Mucosa of stomach (tissue), 1 donor: ENCODE data around the gene ZNF892.
"Not testable (repeated sequence)": the region's sequence is repeated elsewhere in the genome, so short reads cannot be mapped to it uniquely, and the experiment has no call there.

ENCODE experiments used
- H3K27me3 ChIP-seq: one replicate; pipeline ENCODE4 v1.7.0; 2013; ENCODE audit warnings: mild to moderate bottlenecking, low read length; ENCODE audit not compliant: control insufficient read depth, insufficient read depth
- H3K36me3 ChIP-seq: one replicate; pipeline ENCODE4 v1.7.0; 2013; ENCODE audit warnings: low read length; ENCODE audit not compliant: control insufficient read depth, insufficient read depth
- H3K4me1 ChIP-seq: one replicate; pipeline ENCODE4 v1.7.0; 2013; ENCODE audit warnings: mild to moderate bottlenecking, low read length; ENCODE audit not compliant: control insufficient read depth, insufficient read depth
- H3K4me3 ChIP-seq: one replicate; pipeline ENCODE4 v1.7.0; 2013; ENCODE audit warnings: low read length
- H3K9ac ChIP-seq: one replicate; pipeline ENCODE4 v1.7.0; 2013; ENCODE audit warnings: mild to moderate bottlenecking, low read length, moderate library complexity
- H3K9me3 ChIP-seq: one replicate; pipeline ENCODE4 v1.7.0; 2013; ENCODE audit warnings: mild to moderate bottlenecking, low read length, moderate library complexity; ENCODE audit not compliant: control insufficient read depth
- donor health status: Pancreatic carcinoma.

ZNF892 gene

GRCh38 chr2:95185197-95185596 is 22.1 kb upstream of the ZNF892 start:
- Histone ChIP-seq H3K9ac (no peak overlapping the region), H3K27me3 (no peaks in the 10 kb centered on the region), H3K4me1 (no peaks in the 10 kb centered on the region), H3K9me3 (no peaks in the 10 kb centered on the region), H3K4me3 (no peak overlapping the region), H3K36me3 (peaks cover 12% of the 10 kb centered on the region)

GRCh38 chr2:95185973-95186372 is 21.3 kb upstream of the ZNF892 start:
- no peak overlapping the region for H3K9ac ChIP-seq
- H3K4me1 ChIP-seq, result no peaks in the 10 kb centered on the region
- H3K27me3 ChIP-seq, result no peaks in the 10 kb centered on the region
- H3K36me3 ChIP-seq, result peaks cover 8% of the 10 kb centered on the region
- no peaks in the 10 kb centered on the region for H3K9me3 ChIP-seq
- no peak overlapping the region for H3K4me3 ChIP-seq

GRCh38 chr2:95192956-95193355 is 14.4 kb upstream of the ZNF892 start:
- not testable (repeated sequence) for H3K9me3 ChIP-seq, H3K4me3 ChIP-seq

GRCh38 chr2:95203911-95204310 is 3.4 kb upstream of the ZNF892 start:
- no peak overlapping the region for H3K9ac ChIP-seq
- no peaks in the 10 kb centered on the region for H3K36me3 ChIP-seq
- H3K4me3 ChIP-seq, result no peak overlapping the region
- H3K27me3 ChIP-seq, result no peaks in the 10 kb centered on the region
- H3K9me3 ChIP-seq, result no peaks in the 10 kb centered on the region
- peaks cover 4% of the 10 kb centered on the region for H3K4me1 ChIP-seq

More at GRCh38 chr2:95192956-95193355, 14.4 kb upstream of the ZNF892 start:
- H3K9ac ChIP-seq, H3K36me3 ChIP-seq, H3K4me1 ChIP-seq, H3K27me3 ChIP-seq: not testable (repeated sequence)

DNA sequence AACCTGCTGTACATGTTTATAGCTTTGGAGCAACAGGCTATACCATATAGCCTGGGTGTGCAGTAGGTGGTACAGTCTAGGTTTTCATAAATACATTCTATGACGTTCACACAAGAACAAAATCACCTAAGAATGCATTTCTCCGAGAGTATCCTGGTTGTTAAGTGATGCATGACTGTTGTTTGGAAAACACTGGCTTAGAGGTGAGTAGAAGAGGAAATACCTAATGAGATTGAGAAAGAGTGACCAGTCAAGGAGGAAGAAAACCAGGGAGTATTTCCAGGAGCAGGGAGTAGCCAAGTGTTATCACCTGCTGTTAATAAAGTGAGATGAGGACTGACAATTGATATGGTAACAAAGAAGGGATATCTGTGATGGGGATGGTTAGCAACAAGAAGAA is 2.9 kb upstream of the ZNF892 start:
- no peaks in the 10 kb centered on the region for H3K9me3 ChIP-seq
- H3K4me1 ChIP-seq, result peaks cover 4% of the 10 kb centered on the region
- H3K36me3 ChIP-seq, result no peaks in the 10 kb centered on the region
- H3K9ac ChIP-seq, result no peak overlapping the region
- no peaks in the 10 kb centered on the region for H3K27me3 ChIP-seq
- no peak overlapping the region for H3K4me3 ChIP-seq

GRCh38 chr2:95206096-95206495 is 1.2 kb upstream of the ZNF892 start:
- Histone ChIP-seq H3K9ac (no peak overlapping the region), H3K36me3 (no peaks in the 10 kb centered on the region), H3K4me3 (no peak overlapping the region)

DNA sequence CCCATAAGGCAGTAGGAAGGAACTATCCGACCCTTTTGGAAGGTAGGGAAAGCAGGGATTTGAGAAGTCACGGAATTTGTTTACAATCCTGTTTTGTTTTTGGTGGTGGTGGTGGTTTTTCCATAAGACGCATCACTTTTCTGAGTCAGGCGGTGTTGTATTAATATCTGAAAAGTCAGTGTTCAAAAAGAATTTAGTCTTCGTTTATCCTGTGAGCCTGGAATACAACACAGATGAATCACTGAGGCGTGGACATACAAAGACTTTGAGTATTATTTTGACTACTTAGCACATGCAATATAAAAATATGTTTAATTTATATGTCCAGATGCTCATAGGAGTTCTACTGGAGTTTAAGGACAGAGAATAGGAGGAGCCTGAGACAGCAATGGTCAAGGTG is 785 bp downstream of the ZNF892 start:
- Histone ChIP-seq H3K4me3 (peak overlapping the region; percentile 38), H3K27me3 (no peaks in the 10 kb centered on the region), H3K36me3 (no peaks in the 10 kb centered on the region), H3K4me1 (peaks cover 4% of the 10 kb centered on the region), H3K9me3 (no peaks in the 10 kb centered on the region), H3K9ac (peak overlapping the region; percentile 61)

More at GRCh38 chr2:95206096-95206495, 1.2 kb upstream of the ZNF892 start:
- H3K4me1 ChIP-seq, result peaks cover 4% of the 10 kb centered on the region
- H3K27me3 ChIP-seq, result no peaks in the 10 kb centered on the region
- no peaks in the 10 kb centered on the region for H3K9me3 ChIP-seq

GRCh38 chr2:95215018-95215612 is 7.8 kb downstream of the ZNF892 start:
- Histone ChIP-seq H3K27me3 (no peaks in the 10 kb centered on the region), H3K36me3 (no peaks in the 10 kb centered on the region), H3K4me3 (no peak overlapping the region), H3K9me3 (peaks cover 33% of the 10 kb centered on the region), H3K9ac (no peak overlapping the region), H3K4me1 (no peaks in the 10 kb centered on the region)

GRCh38 chr2:95220449-95220848 is 13.1 kb downstream of the ZNF892 start:
- Histone ChIP-seq H3K4me3 (no peak overlapping the region), H3K9me3 (peaks cover 20% of the 10 kb centered on the region), H3K4me1 (no peaks in the 10 kb centered on the region), H3K36me3 (no peaks in the 10 kb centered on the region), H3K9ac (no peak overlapping the region), H3K27me3 (no peaks in the 10 kb centered on the region)

GRCh38 chr2:95225658-95226057 is 18.3 kb downstream of the ZNF892 start:
- Histone ChIP-seq H3K36me3 (no peaks in the 10 kb centered on the region), H3K4me3 (no peak overlapping the region), H3K9me3 (no peaks in the 10 kb centered on the region), H3K9ac (no peak overlapping the region), H3K4me1 (no peaks in the 10 kb centered on the region), H3K27me3 (no peaks in the 10 kb centered on the region)

DNA sequence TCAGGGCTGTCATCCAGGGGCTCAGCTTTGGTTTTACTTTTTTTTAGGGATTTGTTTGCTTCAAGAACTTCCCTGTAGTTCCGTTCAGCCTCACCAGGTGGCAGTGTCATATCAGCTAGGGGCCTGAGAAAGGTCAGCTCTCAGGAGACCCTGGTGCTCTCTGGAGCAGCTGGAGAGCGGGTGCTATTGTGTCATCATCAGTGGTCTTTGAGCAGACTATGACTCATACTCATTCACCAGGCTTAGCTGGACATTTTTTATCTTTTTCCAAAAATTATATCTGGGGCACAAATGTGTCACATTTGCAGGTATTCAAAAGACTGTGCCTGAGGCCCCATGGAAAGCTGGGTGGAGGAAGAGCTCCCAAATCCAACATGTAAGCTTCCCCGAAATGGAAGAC is 24.4 kb downstream of the ZNF892 start:
- no peak overlapping the region for H3K9ac ChIP-seq
- no peaks in the 10 kb centered on the region for H3K4me1 ChIP-seq
- H3K9me3 ChIP-seq, result no peaks in the 10 kb centered on the region
- no peaks in the 10 kb centered on the region for H3K27me3 ChIP-seq
- H3K36me3 ChIP-seq, result no peaks in the 10 kb centered on the region
- no peak overlapping the region for H3K4me3 ChIP-seq

DNA sequence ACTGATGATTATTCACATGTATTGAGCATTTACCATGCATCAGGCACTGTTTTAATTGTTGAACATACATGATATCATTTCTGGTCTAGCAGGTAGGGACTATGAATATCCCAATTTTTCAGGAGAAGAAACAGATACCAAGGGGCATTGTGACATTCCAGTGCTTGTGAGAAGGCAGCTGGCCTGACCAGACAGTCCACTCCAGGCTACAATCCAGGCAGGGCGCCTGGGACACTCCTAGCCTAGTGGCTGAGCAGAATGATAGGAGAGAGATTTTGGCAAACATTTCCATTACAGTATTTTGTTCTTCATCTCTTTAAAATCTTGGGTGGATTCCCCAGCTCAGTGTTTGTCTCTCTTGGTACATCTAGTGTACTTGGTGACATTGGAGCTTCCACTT is 24.9 kb downstream of the ZNF892 start:
- Histone ChIP-seq H3K4me1 (no peaks in the 10 kb centered on the region), H3K9ac (no peak overlapping the region), H3K36me3 (no peaks in the 10 kb centered on the region), H3K4me3 (no peak overlapping the region), H3K9me3 (no peaks in the 10 kb centered on the region), H3K27me3 (no peaks in the 10 kb centered on the region)

DNA sequence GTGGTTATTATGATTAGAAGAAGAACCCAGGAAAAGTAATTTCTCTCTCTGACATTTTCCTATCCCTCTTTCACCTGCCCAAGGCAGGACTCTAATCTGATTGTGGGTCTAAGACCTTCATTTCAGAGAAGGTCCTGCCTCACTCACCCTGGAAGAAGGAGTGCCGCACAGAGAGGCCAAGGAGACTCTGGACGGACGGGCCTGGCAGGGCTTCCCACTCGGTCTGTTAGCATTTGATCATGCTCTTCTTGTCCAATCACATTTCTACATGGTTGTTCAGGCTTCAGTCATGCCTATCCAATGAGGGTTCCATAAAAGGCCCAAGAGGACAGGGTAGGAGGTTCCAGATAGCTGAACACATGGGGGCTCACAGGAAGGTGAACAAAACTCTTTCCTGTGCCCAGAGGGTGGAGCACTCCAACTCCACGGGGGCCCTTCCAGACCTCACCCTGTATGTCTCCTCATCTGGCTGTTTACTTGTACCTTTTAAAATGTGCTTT is 27.0 kb downstream of the ZNF892 start:
- Histone ChIP-seq H3K4me3 (no peak overlapping the region), H3K9ac (no peak overlapping the region), H3K9me3 (no peaks in the 10 kb centered on the region), H3K27me3 (no peaks in the 10 kb centered on the region), H3K36me3 (no peaks in the 10 kb centered on the region), H3K4me1 (no peaks in the 10 kb centered on the region)
